Left lung (tissue), 10 donors: ENCODE data around the gene SLC7A6. TPM values are rescaled to one million over a fixed set of nuclear protein-coding genes. Genes with fewer than 3 reads are reported as not detected.
A peak's percentile ranks its signal among the peaks of the same experiment; 100 is the strongest.

ENCODE experiments used
- ATAC-seq: fragments of 200-7000 bp; cut with Tn5 transposase; one replicate; pipeline ENCODE4 v1.9.1; 2020; ENCODE audit warnings: moderate library complexity
- DNase-seq, 4 donors: peaks; one replicate each; pipeline ENCODE4 v3.0.0-alpha.2; 2013 to 2020
- H3K27ac ChIP-seq, 2 donors: fragments of 200-600 bp; sonication (generic) in 1 of 2; one replicate each; pipeline versions ENCODE4 v1.5.0 to v1.8.0; 2020 to 2021
- H3K27me3 ChIP-seq, 2 donors: fragments of 200-600 bp; sonication (generic) in 1 of 2; one replicate each; pipeline versions ENCODE4 v1.5.0 to v1.8.0; 2020 to 2021
- H3K36me3 ChIP-seq, 2 donors: fragments of 200-600 bp; sonication (generic) in 1 of 2; one replicate each; pipeline versions ENCODE4 v1.5.0 to v1.8.0; 2020 to 2021
- H3K4me1 ChIP-seq, 2 donors: fragments of 200-600 bp; one replicate each; pipeline ENCODE4 v1.8.0; 2021
- H3K4me3 ChIP-seq, 2 donors: fragments of 200-600 bp; sonication (generic) in 1 of 2; one replicate each; pipeline versions ENCODE4 v1.5.0 to v1.8.0; 2020 to 2021; ENCODE audit warnings: mild to moderate bottlenecking in 1 of 2
- H3K9me3 ChIP-seq, 2 donors: fragments of 200-600 bp; sonication (generic) in 1 of 2; one replicate each; pipeline versions ENCODE4 v1.5.0 to v1.8.0; 2020 to 2021
- CTCF ChIP-seq, 2 donors: fragments of 200-600 bp; sonication (generic) in 1 of 2; IDR thresholded peaks; one replicate each; pipeline versions ENCODE4 v1.5.0 to v1.8.0; 2021; ENCODE audit warnings: antibody characterized with exemption in 2 of 2
- intact Hi-C, 2 donors: fragments of 100-400 bp; cut with DNase I; formaldehyde crosslinking; loops; one replicate each; pipeline versions ENCODE4 v1.11.2 to v1.14.2; 2022
- polyA plus RNA-seq, 6 donors: library from polyadenylated mRNA; unstranded; fragments of 120-200 nt; gene quantifications; one replicate each; pipeline ENCODE4 v1.2.1, GENCODE V29; 2013; ENCODE audit not compliant: insufficient read length in 6 of 6
- total RNA-seq, 2 donors: library from RNA; stranded (reverse); fragmentation: NEBNext Ultra II Directional; extraction: Animal tissue kit (Norgen Biotek cat#: 25700); gene quantifications; one replicate each; pipeline ENCODE4 v1.2.1, GENCODE V29; 2021
- donor health status: DM: no; HTN: yes; CAD: no.
- donor health status: DM: no; HTN: no; CAD: no.

The SLC7A6 gene
- total and polyA plus RNA-seq, 8 donors, result 9.6 to 55.6 (median 12.2) TPM

DNA sequence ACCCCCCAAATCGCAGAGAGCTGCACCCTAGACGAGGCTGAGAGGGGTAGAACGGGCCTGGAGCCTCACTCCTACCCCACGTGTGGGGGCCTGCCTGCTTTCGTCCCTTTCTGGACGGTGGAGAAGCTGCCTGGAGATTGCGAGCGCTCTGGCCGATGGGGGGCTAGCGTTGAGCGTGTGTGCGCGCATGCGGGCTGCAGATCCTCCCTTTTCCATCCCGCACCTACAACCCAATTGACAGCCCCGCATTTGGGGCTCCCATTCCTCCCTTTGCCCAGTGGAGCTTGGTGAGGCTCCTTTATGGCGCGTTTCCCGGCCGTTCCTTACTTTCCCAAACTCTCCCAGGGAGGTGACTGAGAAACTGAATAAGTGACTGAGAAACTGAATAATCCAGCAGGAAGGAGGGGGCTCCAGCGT lies 27.5 kb upstream of the SLC7A6 start:
- DNase-seq (peak in 2 of 4 donors; percentile 43 to 66), ATAC-seq (peak; percentile 0)
- Histone ChIP-seq H3K4me1 (peaks cover 5 to 51% of the 10 kb centered on the region in 2 donors), H3K4me3 (peak overlapping the region; percentile 59 to 72), H3K36me3 (peaks cover 0 to 9% of the 10 kb centered on the region in 2 donors), H3K27ac (peak overlapping the region; percentile 85 to 91), H3K9me3 (no peaks in the 10 kb centered on the region), H3K27me3 (peaks cover 0 to 24% of the 10 kb centered on the region in 2 donors)
- intact Hi-C loops, result no loop called here
- TF ChIP-seq CTCF (IDR thresholded peaks at IDR 0.05), result no peak

- Histone ChIP-seq H3K9me3 (no peaks in the 10 kb centered on the region), H3K27me3 (peaks cover 0 to 24% of the 10 kb centered on the region in 2 donors), H3K4me1 (peaks cover 5 to 51% of the 10 kb centered on the region in 2 donors), H3K4me3 (peak overlapping the region; percentile 59 to 72), H3K27ac (peak overlapping the region; percentile 90 to 91), H3K36me3 (peaks cover 0 to 3% of the 10 kb centered on the region in 2 donors)
- DNase-seq (peak; percentile 97 to 99 (median 98)), ATAC-seq (peak; percentile 78)
- no peak for TF ChIP-seq CTCF (IDR thresholded peaks at IDR 0.05)
- intact Hi-C loops, result no loop called here
Measured at GRCh38 chr16:68237243-68238028, 26.9 kb upstream of the SLC7A6 start.

GRCh38 chr16:68238029-68238345 lies 26.3 kb upstream of the SLC7A6 start:
- no peak for ATAC-seq
- Histone ChIP-seq H3K27ac (peak overlapping the region; percentile 90 to 91), H3K4me1 (peaks cover 5 to 47% of the 10 kb centered on the region in 2 donors), H3K4me3 (peak overlapping the region; percentile 39 to 59), H3K36me3 (no peaks in the 10 kb centered on the region), H3K9me3 (no peaks in the 10 kb centered on the region), H3K27me3 (peaks cover 0 to 24% of the 10 kb centered on the region in 2 donors)
- DNase-seq, result no peak
- intact Hi-C loops, result no loop called here
- TF ChIP-seq CTCF (IDR thresholded peaks at IDR 0.05), result no peak

- no peak for TF ChIP-seq CTCF (IDR thresholded peaks at IDR 0.05)
- H3K9me3 ChIP-seq, result no peaks in the 10 kb centered on the region
- intact Hi-C loops, result no loop called here
- peaks cover 13 to 42% of the 10 kb centered on the region in 2 donors for H3K4me1 ChIP-seq
- H3K4me3 ChIP-seq, result no peak overlapping the region
- peaks cover 0 to 3% of the 10 kb centered on the region in 2 donors for H3K27me3 ChIP-seq
- no peak overlapping the region for H3K27ac ChIP-seq
- H3K36me3 ChIP-seq, result no peaks in the 10 kb centered on the region
- DNase-seq (peak in 1 of 4 donors; percentile 10), ATAC-seq (no peak)
Measured at GRCh38 chr16:68242085-68242484, 22.2 kb upstream of the SLC7A6 start.

GRCh38 chr16:68242926-68243858 lies 21.1 kb upstream of the SLC7A6 start:
- TF ChIP-seq CTCF (IDR thresholded peaks at IDR 0.05), result no peak
- H3K36me3 ChIP-seq, result no peaks in the 10 kb centered on the region
- H3K27ac ChIP-seq, result no peak overlapping the region
- H3K27me3 ChIP-seq, result no peaks in the 10 kb centered on the region
- no peak for DNase-seq
- peaks cover 13 to 49% of the 10 kb centered on the region in 2 donors for H3K4me1 ChIP-seq
- no peak for ATAC-seq
- no peak overlapping the region for H3K4me3 ChIP-seq
- intact Hi-C loops, result no loop called here
- H3K9me3 ChIP-seq, result no peaks in the 10 kb centered on the region
